Hepatocyte (in vitro differentiated cells): ENCODE results near the gene MON1A.

Source experiments
- EZH2phosphoT487 ChIP-seq: fragments of 200-600 bp; sonication (generic); IDR thresholded peaks from one replicate; pipeline ENCODE4 v1.6.1; 2018; ENCODE audit warnings: antibody characterized with exemption, mild to moderate bottlenecking, low read depth, moderate library complexity; ENCODE audit not compliant: unreplicated experiment, severe bottlenecking
- TF ChIP-seq, protein P1 (sequence below): fragments of 200-600 bp; sonication (generic); IDR thresholded peaks from 2 replicates; pipeline ENCODE4 v1.5.1; 2016; ENCODE audit warnings: antibody characterized with exemption, mild to moderate bottlenecking; ENCODE audit not compliant: poor library complexity

DNA sequence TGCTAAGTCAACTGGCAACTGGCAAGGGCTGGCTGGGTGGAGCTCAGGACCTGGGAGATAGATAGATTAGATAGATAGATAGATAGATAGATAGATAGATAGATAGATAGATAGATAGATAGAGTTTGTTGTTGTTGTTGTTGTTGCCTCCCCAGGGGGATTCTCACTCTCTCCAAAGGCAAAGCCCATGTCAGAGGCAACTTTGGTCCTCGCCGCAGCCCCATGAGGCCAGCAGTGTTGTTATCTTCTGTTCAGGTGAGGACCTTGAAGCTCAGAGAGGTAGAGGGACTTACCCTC is 18.5 kb downstream of the MON1A start:
- TF ChIP-seq, protein P1, sequence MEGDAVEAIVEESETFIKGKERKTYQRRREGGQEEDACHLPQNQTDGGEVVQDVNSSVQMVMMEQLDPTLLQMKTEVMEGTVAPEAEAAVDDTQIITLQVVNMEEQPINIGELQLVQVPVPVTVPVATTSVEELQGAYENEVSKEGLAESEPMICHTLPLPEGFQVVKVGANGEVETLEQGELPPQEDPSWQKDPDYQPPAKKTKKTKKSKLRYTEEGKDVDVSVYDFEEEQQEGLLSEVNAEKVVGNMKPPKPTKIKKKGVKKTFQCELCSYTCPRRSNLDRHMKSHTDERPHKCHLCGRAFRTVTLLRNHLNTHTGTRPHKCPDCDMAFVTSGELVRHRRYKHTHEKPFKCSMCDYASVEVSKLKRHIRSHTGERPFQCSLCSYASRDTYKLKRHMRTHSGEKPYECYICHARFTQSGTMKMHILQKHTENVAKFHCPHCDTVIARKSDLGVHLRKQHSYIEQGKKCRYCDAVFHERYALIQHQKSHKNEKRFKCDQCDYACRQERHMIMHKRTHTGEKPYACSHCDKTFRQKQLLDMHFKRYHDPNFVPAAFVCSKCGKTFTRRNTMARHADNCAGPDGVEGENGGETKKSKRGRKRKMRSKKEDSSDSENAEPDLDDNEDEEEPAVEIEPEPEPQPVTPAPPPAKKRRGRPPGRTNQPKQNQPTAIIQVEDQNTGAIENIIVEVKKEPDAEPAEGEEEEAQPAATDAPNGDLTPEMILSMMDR: no peak
- no peak for TF ChIP-seq EZH2phosphoT487
